ENCODE results near the gene TMTC4.
"Not testable (repeated sequence)": the region's sequence is repeated elsewhere in the genome, so short reads cannot be mapped to it uniquely, and the experiment has no call there.

TMTC4 gene

GRCh38 chr13:100674572-100674871 is at the start of gene TMTC4:
TMTC4 (minus strand) TSS chr13:100674795; CDS start chr13:100670362, 4,433 bp downstream.
- DNase-seq = no peak

- no peak for DNase-seq
These were observed 47.9 kb upstream of the TMTC4 start for GRCh38 chr13:100722517-100722916.

DNA sequence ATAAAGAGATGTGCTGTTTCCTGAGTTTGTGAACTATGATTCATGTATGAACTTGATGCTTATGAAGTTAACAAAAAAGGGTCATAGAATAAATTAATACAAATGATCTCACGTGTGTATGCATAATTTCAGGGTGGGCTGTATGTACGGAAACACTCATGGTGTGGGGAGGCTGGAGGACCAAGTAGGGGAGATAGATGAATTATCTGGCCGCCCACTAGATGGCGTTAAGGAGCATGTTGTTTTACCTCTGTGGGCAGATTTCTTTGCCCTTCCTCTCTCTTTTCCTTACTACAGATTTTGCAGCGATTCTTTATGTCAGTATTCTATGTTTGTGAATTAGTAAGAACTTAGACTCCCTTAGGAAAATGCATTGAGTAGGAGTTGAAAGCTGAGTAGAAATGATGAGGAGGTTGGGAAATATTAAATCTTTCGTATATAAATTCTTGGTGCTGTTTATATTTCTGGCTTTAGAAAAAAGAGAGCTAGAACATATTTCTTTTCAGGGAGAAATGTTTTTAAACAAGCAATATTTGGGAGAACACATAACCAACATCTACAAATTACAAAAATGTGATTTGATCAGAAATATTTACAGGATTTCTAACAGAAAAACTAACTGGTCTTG is 47.4 kb upstream of the TMTC4 start:
- no peak for DNase-seq

GRCh38 chr13:100715604-100716003 is 41.0 kb upstream of the TMTC4 start:
- DNase-seq = no peak

DNA sequence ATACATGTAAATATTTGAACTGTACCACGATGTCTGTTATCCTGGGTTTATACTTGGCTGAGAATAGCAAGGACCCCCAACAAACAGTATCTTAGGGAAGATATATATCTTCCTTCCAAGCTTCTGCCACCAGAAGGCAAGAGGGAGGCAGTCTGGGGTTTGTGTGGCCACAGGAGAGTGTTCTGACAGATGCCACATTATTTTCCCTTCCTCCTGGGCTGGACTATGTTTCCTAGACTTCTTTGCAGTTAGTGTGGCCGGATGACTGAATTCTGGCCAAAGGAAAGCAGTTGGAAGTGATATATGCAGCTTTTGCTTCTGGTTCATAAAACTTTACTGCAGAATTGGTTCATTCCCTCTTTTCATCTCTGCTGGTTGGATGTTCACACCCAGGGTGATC is 39.9 kb upstream of the TMTC4 start:
- no peak for DNase-seq

GRCh38 chr13:100710176-100710575 is 35.6 kb upstream of the TMTC4 start:
- DNase-seq = no peak

GRCh38 chr13:100707818-100708740 is 33.5 kb upstream of the TMTC4 start:
- DNase-seq = no peak

DNA sequence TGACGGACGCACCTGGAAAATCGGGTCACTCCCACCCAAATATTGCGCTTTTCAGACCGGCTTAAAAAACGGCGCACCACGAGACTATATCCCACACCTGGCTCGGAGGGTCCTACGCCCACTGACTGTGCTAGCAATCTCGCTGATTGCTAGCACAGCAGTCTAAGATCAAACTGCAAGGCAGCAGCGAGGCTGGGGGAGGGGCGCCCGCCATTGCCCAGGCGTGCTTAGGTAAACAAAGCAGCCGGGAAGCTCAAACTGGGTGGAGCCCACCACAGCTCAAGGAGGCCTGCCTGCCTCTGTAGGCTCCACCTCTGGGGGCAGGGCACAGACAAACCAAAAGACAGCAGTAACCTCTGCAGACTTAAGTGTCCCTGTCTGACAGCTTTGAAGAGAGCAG is 23.7 kb upstream of the TMTC4 start:
- DNase-seq = not testable (repeated sequence)

DNA sequence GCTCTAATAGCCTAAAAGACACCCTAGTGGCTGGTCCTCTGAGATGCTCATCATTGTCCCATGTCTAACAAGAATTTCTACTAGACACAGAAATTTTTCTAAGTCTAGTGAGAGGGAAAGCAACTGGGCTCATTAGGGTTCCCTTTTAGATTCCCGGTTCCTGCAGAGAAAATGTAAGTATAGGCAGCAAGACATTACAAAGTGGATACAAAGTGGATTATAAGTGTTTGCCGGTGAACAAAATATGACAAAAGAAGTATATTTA is 20.8 kb upstream of the TMTC4 start:
- no peak for DNase-seq

- DNase-seq = no peak
These were observed 20.3 kb upstream of the TMTC4 start for GRCh38 chr13:100694722-100695508.

GRCh38 chr13:100689191-100689590 is 14.6 kb upstream of the TMTC4 start:
- no peak for DNase-seq

DNA sequence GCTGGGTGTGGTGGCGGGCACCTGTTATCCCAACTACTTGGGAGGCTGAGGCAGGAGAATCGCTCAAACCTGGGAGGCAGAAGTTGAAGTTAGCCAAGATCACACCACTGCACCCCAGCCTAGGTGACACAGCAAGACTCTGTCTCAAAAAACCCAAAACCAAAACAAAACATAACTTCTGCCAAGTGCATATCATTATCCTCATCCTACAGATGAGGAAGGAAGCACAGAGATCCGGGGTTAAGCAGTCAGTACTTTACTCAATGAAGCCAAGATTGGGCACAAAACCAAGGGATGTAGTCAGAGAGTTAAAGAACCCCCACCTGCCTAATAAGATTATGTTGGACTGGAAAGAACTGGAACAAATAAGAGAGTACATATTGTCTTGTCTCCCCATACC is 5.5 kb upstream of the TMTC4 start:
- no peak for DNase-seq

DNA sequence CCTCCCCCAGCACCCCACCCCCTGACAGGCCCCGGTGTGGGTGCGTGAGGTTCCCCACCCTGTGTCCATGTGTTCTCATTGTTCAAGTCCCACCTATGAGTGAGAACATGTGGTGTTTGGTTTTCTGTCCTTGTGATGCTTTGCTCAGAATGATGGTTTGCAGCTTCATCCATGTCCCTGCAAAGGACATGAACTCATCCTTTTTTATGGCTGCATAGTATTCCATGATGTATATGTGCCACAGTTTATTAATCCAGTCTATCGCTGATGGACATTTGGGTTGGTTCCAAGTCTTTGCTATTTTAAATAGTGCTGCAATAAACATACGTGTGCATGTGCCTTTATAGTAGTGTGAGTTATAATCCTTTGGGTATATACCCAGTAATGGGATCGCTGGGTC is 2.5 kb upstream of the TMTC4 start:
- not testable (repeated sequence) for DNase-seq

DNA sequence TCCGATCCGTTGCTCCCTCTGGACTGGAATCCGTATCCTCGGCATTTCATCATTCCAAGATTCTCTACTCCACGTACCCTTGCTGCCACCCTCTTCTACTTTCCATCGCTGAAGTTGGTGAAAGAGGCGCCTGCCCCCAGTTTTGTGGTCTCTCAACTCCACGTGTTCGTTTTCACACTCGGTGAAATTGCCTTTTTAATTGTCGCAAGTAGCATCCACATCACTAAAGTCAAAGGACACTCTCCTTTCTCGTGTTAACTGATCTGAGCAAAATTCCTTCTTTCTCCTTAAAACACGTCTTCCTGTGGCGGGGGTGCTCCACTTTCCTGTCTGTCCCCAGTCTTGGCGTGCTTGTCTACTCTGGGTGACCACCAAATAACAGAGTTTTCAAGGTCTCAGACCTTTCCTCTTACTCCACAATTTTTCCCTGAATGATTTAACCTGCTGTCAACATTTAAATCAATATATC is 1.1 kb upstream of the TMTC4 start:
- no peak for DNase-seq

DNA sequence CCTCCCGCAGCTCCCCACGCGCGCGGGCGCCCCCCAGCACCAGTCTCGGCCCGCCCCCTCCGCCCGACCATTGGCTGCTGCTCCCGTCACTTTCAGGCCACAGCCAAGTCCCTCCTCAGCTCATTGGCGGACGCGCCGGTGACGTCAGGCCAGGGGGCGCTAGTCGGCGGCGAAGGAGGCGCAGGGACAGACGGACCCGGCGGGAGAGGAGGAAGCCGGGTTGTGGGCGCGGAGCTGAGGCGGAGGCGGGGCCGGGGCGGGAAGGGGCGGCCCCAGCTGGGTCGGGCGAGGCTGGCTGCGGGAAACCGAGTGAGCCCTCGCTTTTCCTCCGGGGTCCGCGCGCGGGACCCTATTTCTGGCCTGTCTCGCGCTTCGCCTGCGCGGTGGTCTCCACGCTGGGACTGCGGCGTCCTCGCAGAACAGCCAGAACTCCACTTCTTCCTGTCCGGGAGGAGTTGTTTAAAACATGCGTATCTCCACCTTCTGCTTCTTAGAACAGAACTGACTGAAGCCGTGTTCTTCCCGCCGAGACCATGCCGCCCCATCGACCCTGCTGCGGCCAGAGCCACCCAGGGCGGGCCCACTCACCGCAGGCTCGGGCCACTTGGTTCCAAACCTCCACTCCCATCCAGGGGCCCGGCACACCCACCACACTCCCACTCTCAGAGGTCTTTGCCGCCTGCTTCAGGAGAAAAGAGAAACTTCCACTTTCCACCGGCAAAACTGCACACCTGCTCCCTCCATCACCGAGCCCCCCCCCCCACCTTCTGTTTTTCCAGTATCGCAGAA is 471 bp upstream of the TMTC4 start:
- peak; percentile 96 for DNase-seq

DNA sequence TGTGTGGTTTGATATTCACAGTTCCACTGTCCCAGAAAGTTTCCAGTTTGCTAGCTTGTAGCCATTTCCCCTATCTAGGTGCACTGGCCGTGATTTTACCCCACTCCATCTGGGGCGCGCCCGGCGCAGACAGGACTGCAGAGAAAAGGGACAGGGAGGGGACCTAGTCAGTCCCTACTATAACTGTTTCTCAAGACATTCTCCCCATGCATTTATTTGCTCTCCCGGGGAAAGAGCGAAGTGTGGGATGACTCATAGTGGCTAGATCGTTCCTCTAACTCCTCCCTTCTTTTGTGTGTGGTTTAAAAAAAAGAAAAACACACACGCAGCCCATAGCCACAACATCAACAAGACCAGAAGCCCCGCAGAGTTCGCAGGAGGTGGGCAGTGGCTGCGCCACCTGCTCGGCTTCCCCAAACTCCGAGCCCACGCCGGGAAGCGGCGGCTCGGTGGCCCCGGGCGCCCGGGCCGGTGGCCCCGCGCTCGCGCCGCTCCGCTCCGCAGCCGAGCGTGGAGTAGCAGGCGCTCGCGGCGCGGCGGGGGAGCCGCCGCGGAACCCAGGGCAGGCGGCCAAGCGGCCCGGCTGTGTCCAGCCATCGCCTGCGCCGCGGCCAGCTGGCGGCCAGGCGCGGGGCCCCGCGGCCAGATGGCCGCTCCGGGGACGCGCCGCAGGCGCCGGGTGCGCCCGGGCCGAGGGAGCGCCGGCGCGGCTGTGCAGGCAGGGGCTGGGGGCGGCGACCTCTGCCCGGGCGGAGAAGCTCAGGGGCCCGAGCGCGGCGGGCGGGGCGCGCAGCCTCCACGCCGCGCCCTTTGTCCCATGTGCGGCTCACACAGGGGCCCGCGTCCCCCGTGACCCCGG is 653 bp downstream of the TMTC4 start:
- DNase-seq = no peak

DNA sequence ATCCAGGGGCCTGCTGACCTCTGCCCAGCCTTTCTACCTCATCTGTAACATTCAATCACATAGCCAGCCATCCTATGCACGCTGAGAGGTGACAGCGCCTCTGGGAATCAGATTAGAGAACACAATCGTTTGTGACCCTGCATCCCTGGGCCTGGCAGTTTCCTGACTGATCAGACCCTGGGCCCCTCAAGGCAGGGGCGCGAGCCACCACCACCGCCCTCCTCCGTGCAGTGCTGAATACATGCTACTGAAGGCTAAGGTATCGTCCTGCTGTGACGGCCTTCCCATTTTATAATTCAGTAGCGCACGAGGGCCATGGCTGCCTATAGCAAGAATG is 1.3 kb downstream of the TMTC4 start:
- DNase-seq = no peak

DNA sequence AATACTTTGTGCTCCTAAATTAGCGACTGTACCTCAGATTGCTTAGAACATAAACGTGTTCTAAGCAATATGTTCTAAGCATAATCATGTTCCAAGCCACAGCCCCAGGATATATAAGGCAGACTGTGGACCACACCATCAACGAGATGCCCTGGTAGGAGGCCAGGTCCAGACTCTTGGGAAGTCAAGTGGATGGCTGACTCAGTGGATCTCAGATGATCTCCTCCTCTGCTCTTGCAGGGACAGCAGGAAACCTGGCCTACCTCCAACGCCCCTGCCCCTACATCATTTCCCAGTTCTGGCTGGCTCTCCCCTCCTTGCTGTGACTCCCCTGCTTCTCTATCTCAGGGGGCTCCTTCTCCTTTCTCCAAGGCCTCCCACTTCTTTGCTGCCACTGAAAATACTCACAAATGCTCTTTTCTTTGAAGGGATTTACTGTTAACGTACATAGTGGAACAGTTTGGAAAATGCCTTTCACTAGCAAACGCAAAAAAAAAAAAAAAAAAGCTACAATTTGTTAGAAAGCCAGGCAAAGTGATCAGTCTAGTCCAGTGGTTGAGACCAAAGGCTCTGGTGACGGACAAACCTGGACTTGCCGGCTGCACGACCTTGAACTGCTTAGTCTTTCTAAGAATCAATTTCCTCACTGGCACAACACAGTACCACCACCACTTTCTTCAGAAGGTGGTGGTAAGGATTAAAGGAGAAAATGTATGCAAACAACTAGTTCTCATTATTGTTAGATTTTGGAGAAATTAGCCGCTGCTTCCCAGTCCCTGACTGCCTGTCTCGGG is 3.0 kb downstream of the TMTC4 start:
- DNase-seq = no peak

DNA sequence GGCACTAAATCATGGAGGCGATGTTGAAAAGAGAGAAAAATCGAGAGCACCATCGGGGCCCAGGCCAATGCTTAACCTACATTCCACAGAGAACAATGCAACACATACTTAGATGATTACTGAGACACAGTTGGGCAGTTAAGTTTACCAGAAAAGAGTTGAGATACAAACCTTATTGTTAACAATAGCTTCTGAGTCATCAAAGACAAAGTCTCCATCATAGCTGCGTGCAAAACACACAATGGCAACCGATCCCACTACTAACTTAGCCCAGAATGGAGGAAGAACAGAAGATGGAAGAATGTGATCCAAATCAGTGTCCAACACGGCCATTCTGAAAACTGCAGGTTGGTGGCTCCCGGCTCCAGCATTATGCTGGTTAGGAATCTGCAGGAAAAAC is 6.2 kb downstream of the TMTC4 start:
- no peak for DNase-seq

GRCh38 chr13:100667894-100668293 is 6.7 kb downstream of the TMTC4 start:
- no peak for DNase-seq

DNA sequence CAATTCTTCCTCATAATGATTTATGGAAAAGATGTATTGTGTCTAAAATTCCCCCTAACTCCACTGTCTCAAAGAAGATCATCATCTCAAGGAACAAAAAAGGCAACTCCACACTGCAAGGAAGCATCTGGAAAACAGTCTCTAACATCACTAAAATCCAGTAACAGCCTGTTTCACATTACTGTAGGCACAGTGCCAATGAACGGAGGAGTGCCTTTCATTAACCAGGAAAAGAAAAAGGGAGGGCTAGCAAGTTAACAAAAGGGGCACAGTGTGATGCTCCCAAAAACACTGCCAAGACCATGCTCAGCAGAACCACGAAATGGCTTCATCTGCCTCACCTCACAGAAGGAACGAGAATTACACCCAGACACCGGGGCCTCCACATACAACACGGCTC is 8.5 kb downstream of the TMTC4 start:
- DNase-seq = peak; percentile 18
